Activated CD4-positive, alpha-beta T cell treated with anti-CD3 and anti-CD28 coated beads for 24 hours (primary cell): Measurements from ENCODE around the gene XYLB.
"Not testable (repeated sequence)": the region's sequence is repeated elsewhere in the genome, so short reads cannot be mapped to it uniquely, and the experiment has no call there.

ENCODE experiments used
- DNase-seq, 2 donors: peaks; one replicate each; pipeline ENCODE4 v3.0.0-alpha.2; 2020; ENCODE audit warnings: low read depth in 2 of 2

The XYLB gene

DNA sequence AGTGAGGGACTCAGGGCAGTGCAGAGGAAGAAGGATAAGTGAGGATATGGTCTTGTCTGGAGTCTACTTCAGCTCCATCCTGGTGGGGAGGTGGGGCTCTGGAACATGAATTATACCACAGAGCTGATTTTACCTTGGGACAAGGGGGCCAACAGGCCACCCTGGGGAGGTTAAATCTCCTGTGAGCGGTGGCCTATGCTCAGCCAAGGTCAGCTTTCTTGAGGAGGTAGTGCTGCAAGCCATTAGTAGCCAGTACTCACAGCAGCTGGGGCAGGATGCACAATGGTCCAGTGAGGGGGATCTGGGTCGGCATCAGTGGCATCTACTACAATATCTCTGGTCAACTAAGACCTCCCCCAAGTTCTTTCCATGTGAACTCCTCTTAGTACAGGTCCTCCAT lies 49.7 kb downstream of the XYLB start:
- no peak for DNase-seq

- DNase-seq: no peak
Measured at GRCh38 chr3:38396861-38397260, 50.3 kb downstream of the XYLB start.

DNA sequence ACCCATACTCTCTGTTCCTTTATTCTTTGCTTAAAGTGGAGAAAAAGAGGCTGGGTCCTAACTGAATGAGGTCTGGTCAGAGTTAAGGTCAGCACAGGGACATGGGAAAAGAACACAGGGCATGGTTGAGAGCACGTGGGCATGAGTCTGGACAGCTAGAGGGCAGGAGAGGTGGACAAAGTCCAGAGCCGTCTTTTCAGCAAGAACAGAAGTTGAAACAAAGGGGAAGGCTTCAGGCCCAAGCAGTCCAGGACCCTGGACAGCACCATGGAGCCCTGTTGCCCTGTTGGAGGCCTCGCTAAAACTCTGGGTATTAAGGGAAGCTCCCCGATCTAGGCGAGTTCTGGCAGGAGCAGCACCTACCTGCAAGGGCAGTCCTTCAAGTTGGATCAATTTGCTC lies 50.7 kb downstream of the XYLB start:
- no peak for DNase-seq

- no peak for DNase-seq
Measured at GRCh38 chr3:38401246-38401962, 54.8 kb downstream of the XYLB start.

- DNase-seq: no peak
Measured at GRCh38 chr3:38404286-38404685, 57.7 kb downstream of the XYLB start.

DNA sequence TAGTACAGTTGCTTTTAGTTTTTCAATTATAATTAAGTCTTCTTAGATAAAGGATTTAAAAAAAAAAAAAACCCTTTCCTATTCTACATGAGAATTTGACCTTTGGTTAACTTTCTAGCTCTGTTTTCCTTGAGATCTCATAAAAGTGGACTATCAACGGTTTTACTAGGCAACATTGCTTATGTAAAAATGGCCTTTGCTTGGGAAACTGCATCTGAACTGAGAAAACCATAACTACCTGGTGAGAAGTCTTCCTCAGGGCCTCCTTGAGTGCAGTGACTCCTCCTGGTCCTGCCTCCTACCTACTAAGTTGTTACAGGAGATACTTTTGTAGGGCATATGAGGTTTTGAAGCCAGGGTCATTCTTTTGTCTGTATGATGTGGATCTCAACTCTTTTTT lies 65.0 kb downstream of the XYLB start:
- no peak for DNase-seq

- not testable (repeated sequence) for DNase-seq
Measured at GRCh38 chr3:38420758-38421157, 74.2 kb downstream of the XYLB start.

DNA sequence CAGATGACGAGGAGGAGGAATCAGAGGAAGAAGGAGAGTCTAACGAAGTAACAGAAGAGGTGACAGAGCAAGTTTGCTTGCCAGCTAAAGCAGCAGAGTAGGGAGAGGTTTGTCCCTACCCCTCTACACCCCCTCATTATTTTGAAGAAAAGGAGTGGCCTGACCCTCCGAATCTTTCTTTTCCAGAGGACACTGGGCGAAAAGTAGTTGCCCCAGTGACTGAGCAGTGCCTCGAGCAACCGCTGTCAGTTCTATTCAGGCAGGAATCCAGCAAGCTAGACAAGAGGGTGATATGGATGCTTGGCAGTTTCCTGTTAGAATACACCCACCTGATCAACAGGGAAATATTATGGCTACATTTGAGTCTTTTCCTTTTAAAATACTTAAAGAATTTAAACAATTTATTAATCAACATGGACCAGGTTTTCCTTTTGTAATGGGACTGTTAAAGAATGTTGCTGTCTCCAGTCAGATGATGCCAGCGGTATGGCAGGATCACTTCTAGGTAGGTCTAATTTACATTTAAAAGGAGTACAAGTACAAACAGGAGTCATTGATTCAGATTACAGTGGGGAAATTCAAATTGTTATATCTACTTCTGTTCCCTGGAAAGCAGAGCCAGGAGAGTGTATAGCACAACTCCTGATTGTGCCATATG lies 75.2 kb downstream of the XYLB start:
- DNase-seq: no peak

DNA sequence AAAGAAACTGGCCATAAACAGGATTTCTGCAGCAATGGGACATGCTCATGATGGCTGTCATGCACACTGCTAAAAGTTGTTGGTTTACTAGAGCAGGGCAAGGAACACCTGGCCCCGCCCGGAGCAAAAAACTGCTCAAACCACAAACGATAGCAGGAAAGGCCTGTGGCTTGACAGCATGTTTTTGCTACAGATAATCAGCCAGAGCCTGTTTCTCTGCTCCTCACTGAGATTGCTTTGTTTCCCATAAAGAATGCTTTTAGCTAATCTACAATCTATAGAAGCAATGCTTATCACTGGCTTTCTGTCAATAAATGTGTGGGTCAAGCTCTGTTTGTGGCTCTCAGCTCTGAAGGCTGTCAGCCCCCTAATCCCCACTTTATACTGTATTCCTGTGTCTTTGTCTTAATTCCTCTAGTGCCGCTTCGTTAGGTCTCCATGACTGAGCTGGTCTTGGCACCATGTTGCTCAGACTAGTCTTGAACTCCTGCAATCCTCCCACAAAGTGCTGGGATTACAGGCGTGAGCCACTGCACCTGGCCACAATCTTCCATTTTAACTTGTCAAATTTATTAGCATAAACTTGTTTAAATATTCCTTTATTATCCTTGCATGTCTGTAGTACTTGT lies 80.3 kb downstream of the XYLB start:
- not testable (repeated sequence) for DNase-seq

DNA sequence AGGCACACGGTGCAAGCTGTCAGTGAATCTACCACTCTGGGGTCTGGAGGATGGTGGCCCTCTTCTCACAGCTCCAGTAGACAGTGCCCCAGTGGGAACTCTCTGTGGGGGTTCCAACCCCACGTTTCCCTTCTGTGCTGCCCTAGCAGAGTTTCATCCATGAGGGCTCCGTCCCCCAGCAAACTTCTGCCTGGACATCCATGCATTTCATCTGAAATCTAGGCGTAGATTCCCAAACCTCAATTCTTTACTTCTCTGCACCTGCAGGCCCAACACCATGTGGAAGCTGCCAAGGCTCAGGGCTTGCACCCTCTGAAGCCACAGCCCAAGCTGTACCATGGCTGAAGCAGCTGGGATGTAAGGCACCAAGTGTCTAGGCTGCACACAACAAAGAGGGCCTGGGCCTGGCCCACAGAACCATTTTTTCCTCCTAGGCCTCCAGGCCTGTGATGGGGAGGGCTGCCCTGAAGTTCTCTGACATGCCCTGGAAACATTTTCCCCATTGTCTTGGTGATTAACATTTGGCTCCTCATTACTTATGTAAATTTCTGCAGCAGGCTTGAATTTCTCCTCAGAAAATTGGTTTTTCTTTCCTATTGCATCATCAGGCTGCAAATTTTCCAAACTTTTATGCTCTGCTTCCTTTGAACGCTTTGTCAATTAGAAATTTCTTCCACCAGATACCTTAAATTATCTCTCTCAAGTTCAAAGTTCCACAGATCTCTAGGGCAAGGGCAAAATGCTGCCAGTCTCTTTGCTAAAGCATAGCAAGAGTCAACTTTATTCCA lies 86.5 kb downstream of the XYLB start:
- not testable (repeated sequence) for DNase-seq

DNA sequence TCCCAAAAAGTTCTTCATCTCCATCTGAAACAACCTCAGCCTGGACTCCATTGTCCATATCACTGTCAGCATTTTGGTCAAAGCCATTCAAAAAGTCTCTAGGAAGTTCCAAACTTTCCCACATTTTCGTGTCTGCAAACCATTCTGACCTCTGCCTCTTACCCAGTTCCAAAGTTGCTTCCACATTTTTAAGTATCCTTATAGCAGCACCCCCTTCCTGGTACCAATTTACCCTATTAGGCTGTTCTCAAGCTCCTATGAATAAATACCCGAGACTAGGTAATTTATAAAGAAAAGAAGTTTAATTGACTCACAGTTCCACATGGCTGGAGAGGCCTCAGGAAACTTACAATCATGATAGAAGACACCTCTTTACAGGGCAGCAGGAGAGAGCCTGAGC lies 87.1 kb downstream of the XYLB start:
- DNase-seq: not testable (repeated sequence)

DNA sequence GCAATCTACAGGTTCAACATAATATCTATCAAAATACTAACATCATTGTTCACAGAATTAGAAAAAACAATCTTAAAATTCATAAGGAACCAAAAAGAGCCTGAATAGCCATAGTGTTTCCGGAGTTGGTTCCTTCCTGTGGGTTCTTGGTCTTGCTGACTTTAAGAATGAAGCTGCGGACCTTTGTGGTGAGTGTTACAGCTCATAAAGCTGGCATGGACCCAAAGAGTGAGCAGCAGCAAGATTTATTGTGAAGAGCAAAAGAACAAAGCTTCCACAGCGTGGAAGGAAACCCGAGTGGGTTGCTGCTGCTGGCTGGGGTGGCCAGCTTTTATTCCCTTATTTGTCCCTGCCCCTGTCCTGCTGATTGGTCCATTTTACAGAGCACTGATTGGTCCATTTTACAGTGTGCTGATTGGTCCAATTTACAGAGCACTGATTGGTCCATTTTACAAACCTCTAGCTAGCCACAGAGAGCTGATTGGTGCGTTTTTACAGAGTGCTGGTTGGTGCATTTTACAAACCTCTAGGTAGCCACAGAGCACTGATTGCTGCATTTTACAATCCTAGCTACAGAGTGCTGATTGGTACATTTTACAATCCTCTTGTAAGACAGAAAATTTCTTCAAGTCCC lies 92.0 kb downstream of the XYLB start:
- DNase-seq: not testable (repeated sequence)

- DNase-seq: not testable (repeated sequence)
Measured at GRCh38 chr3:38443205-38443604, 96.6 kb downstream of the XYLB start.

DNA sequence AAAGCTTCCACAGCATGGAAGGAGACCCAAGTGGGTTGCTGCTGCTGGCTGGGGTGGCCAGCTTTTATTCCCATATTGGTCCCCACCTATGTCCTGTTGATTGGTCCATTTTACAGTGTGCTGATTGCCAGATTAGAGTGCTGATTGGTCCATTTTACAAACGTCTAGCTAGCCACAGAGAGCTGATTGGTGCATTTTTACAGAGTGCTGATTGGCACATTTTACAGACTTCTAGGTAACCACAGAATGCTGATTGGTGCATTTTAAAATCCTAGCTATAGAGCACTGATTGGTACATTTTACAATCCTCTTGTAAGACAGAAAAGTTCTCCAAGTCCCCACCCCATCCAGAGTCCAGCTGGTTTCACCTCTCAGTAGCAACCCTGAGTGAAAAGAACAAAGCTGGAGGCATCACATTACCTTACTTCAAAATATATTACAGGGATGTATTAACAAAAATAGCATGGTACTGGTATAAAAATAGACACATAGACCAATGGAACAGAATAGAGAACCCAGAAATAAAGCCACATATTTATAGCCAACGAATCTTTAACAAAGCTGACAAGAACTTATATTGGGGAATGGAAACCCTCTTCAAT lies 99.6 kb downstream of the XYLB start:
- no peak for DNase-seq

DNA sequence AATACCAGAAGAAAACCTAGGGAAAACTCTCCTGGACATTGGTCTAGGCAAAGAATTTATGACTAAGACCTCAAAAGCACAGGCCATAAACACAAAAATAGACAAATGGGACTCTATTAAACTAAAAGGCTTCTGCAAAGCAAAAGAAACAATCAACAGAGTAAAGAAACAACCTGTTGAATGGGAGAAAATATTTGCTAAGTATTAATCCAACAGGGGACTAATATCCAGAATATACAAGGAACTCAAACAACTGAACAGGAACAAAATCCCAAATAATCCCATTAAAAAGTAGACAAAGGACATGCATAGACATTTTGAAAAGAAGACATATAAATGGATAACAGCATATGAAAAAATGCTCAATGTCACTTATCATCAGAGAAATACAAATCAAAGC lies 100.2 kb downstream of the XYLB start:
- no peak for DNase-seq

DNA sequence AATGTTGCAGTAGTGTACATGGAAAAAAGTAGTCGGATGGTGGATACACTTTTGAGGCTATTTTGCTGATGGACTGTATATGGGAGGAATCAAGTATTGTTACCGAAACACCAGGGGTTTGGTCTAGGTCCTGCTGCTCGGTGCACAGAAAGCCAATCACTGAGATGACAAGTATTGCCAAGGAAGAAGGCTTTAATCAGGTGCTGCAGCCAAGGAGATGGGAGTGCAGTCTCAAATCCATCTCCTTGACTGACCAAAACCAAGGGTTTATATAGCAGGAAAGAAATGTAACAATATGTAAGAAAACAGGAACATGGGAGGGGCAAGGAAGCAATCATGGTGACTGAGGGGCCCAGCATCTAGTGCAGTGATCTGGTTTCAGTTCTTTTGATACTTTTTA lies 104.3 kb downstream of the XYLB start:
- DNase-seq: no peak

DNA sequence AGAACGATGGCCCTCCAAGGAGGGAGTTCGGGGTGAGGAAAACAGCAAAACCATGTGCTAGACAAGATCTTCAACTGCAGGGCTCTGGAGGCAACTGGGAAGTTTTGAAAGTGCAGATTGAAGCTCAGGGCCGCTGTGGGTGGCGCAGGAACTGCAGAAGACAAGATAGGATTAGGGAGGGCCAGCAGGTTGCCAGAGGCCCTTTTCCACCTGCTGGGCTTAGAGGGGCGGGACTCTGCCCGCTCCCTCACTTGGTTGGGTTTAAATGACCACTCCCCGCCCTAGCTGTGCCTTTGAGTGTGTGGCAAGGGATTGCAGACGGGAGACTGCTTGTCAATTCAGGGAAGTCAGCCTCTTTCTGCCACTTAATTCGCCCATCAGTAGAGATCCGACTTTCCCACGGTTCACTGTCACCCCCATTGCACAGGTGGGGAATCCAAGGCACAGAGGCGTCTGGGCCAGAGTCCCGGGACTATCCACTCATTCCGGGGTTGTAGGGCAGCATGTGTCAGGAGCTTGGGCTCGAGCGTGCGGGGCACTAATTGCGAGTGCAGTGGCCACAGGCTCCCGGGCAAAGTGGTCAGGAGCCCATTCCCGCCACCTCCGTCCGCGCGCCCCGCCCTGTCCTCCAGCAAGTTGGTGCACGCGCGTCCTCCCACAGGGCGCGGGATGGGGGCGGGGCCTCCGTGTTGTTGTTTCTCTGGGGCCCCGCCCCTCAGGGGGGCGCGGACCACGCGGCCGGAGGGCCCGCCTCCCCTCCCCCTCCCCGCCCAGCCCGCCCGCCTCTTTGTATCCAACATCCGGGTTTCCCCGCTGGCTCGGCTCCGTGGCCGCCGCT lies 106.7 kb downstream of the XYLB start, which contains the start of gene ACVR2B:
Gene ACVR2B (plus strand): TSS at position 816 of the 838 bp plus-strand sequence. CDS start 433 bp downstream, outside the sequence.
- DNase-seq: peak; percentile 58 to 59

DNA sequence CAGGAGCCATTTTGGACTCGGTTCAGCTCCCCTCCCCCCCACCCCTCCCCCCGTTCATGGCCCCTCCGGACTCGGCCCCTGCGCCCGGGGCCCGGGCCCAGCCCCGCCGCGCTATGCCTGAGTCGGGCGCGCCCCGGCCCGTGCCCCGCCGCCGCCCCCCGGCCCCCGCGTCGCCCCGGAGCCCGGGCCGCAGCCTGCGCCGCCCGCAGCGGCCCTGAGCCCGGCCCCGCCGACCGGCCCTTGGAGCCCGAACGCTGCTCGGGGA lies 107.3 kb downstream of the XYLB start:
- no peak for DNase-seq

DNA sequence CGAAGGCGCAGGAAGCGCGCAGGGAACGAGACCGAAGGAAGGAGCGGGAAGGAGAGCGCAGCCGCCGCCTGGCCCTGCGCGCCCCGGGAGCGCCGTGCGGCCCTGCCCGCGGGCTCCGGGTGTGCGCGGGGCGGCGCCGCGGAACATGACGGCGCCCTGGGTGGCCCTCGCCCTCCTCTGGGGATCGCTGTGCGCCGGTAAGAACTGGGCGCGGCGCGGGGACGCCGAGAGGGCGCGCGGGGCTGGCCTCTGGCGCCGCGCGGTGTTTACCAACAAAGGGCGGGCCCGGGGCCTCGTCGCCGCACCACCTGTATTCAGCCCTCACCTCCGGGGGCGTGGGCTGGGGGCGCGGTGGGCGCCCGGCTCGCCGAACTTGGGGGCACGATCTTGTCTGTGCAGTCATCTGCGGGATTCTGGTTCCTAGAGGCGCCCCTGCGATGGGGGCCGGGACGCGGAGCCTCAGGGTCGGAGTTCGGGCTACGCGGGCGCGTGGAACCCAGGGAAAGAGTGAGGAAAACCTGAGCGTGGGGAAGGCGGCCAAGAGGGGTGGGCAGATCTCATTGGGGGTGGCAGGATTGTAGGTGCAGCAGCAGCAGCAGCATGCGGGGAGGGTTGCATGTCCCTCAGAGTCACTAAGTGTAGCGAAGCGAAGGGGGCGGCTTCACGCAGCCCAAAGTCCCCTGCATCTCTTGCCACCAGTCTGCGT lies 107.7 kb downstream of the XYLB start:
- DNase-seq: no peak
